Nephron progenitor cell (in vitro differentiated cells): ENCODE results near the gene PPDPF.

Experiments used
- DNase-seq: peaks from one replicate; pipeline ENCODE4 v3.0.0; 2021
- H3K27ac Mint-ChIP-seq: 2 replicates; pipeline ENCODE4 v1.8.0; 2021; ENCODE audit warnings: mild to moderate bottlenecking, moderate library complexity, mixed read lengths
- H3K27me3 Mint-ChIP-seq: 2 replicates; pipeline ENCODE4 v1.8.0; 2021; ENCODE audit warnings: mild to moderate bottlenecking, low read depth, mixed read lengths; ENCODE audit not compliant: poor library complexity
- H3K36me3 Mint-ChIP-seq: 2 replicates; pipeline ENCODE4 v1.8.0; 2021; ENCODE audit warnings: low read depth, mixed read lengths
- H3K4me1 Mint-ChIP-seq: 2 replicates; pipeline ENCODE4 v1.8.0; 2021; ENCODE audit warnings: mixed read lengths
- H3K4me3 Mint-ChIP-seq: 2 replicates; pipeline ENCODE4 v1.8.0; 2021; ENCODE audit warnings: mild to moderate bottlenecking, moderate library complexity, mixed read lengths
- H3K9me3 Mint-ChIP-seq: 2 replicates; pipeline ENCODE4 v1.8.0; 2021; ENCODE audit warnings: mild to moderate bottlenecking, moderate library complexity, mixed read lengths
- TF ChIP-seq, protein P1 (sequence below): fragments of 200-600 bp; sonication (generic); IDR thresholded peaks from 2 replicates; pipeline ENCODE4 v1.5.0; 2021; ENCODE audit warnings: antibody characterized with exemption

Gene PPDPF

DNA sequence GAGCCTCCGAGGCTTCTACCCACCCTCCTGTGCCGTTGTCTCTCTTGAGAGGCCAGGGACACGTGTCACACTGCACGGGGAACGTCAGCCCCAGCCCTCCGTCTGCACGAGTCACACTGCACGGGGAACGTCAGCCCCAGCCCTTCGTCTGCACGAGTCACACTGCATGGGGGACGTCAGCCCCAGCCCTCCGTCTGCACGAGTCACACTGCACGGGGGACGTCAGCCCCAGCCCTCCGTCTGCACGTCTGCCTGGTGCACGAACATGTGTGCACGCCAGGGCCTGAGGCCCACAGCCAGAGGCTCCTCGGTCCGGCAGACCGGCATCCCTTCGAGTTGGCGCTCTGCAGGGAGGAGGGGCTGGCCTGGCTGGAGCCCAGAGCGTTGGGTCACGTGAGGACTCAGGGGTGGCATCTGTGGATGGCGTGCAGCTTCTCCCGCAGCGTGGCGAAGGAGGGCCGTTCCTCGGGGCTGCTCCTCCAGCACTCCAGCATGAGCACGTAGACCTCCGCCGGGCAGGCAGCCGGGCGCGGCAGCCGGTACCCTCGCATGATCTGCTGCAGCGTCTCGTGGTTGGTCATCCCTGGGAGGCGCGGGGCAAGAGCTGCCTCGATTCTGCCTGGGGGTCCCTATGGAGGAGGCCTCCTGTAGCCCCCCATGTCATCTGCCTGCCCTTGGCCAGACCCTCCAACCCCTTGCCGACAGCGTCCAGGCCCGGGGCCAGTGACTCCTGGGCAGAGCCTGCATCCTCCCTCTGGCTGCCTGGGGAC, 20.0 kb downstream of the PPDPF start:
- TF ChIP-seq, protein P1, sequence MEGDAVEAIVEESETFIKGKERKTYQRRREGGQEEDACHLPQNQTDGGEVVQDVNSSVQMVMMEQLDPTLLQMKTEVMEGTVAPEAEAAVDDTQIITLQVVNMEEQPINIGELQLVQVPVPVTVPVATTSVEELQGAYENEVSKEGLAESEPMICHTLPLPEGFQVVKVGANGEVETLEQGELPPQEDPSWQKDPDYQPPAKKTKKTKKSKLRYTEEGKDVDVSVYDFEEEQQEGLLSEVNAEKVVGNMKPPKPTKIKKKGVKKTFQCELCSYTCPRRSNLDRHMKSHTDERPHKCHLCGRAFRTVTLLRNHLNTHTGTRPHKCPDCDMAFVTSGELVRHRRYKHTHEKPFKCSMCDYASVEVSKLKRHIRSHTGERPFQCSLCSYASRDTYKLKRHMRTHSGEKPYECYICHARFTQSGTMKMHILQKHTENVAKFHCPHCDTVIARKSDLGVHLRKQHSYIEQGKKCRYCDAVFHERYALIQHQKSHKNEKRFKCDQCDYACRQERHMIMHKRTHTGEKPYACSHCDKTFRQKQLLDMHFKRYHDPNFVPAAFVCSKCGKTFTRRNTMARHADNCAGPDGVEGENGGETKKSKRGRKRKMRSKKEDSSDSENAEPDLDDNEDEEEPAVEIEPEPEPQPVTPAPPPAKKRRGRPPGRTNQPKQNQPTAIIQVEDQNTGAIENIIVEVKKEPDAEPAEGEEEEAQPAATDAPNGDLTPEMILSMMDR: no peak
- Mint-ChIP-seq H3K4me3 (no peak overlapping the region), H3K36me3 (no peaks in the 10 kb centered on the region), H3K4me1 (peaks cover 6% of the 10 kb centered on the region), H3K27ac (no peak overlapping the region), H3K27me3 (peaks cover 12% of the 10 kb centered on the region), H3K9me3 (no peaks in the 10 kb centered on the region)
- no peak for DNase-seq

DNA sequence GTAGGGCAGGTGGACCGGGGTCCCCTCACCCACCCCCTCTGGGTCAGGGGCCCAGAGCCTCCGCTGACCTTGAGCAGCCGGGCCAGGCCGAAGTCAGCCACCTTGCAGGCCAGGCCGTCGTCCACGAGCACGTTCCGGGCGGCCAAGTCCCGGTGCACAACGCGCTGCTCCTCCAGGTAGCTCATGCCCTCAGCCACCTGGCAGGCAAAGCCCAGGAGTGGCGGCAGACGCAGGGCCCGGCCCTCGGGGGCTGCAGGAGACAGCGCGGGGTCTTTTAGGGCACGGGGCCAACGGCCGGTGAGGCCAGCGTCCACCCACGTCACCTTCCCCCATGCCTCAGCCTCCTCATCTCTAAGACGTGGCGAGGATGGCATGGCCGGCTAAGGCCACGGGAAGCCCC, 20.8 kb downstream of the PPDPF start:
- TF ChIP-seq, protein P1: no peak
- DNase-seq: no peak
- peaks cover 2% of the 10 kb centered on the region for H3K4me1 Mint-ChIP-seq
- H3K27ac Mint-ChIP-seq: no peak overlapping the region
- H3K27me3 Mint-ChIP-seq: peaks cover 18% of the 10 kb centered on the region
- no peaks in the 10 kb centered on the region for H3K9me3 Mint-ChIP-seq
- H3K4me3 Mint-ChIP-seq: no peak overlapping the region
- no peaks in the 10 kb centered on the region for H3K36me3 Mint-ChIP-seq

DNA sequence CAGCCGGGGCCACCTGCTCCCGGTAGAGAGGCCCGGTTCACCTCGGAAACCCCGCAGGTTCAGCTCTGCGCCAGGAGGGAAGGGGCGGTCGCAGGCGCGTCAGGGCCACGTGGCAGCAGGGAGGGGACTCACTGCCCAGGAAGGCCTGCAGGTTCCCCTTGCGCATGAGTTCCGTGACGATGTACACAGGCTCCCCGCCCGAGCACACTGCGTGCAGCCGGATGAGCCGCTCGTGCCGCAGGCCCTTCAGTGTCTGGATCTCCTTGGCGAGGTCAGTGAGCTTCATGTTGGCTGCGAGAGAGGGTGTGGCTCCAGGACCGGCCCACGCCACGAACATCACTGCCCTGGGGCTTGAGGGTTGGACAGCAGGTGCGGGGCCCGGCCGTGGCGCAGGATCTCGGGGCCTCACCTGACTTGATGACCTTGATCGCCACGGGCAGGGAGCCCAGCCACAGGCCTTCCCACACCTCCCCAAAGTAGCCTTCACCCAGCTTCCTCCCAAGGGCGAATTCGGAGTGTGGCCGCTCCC, 21.5 kb downstream of the PPDPF start:
- Mint-ChIP-seq H3K9me3 (no peaks in the 10 kb centered on the region), H3K4me3 (no peak overlapping the region), H3K27me3 (peaks cover 19% of the 10 kb centered on the region), H3K27ac (no peak overlapping the region), H3K36me3 (no peaks in the 10 kb centered on the region), H3K4me1 (no peaks in the 10 kb centered on the region)
- TF ChIP-seq, protein P1: no peak
- no peak for DNase-seq

DNA sequence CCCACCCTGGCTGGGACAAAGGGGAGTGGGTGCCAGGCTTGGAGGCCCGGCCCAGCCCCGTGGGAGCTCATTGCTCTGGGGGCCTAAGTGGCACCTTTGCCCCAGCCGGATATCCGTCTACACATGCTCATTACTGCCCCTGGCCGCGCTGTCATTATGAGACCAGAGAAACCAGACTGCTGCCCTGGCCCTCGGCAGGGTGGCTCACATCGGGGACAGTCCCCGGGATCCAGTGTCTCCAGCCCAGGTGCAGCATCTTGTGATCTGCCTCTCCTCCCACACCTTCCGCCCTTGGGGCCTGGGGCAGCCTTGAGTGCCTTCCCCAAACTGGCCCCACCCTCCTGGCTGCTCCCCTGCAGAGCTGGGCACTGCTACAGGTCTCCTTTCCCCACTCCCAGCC, 22.1 kb downstream of the PPDPF start:
- H3K4me3 Mint-ChIP-seq: no peak overlapping the region
- H3K9me3 Mint-ChIP-seq: no peaks in the 10 kb centered on the region
- peaks cover 19% of the 10 kb centered on the region for H3K27me3 Mint-ChIP-seq
- no peaks in the 10 kb centered on the region for H3K4me1 Mint-ChIP-seq
- no peak for DNase-seq
- TF ChIP-seq, protein P1: no peak
- no peak overlapping the region for H3K27ac Mint-ChIP-seq
- no peaks in the 10 kb centered on the region for H3K36me3 Mint-ChIP-seq

DNA sequence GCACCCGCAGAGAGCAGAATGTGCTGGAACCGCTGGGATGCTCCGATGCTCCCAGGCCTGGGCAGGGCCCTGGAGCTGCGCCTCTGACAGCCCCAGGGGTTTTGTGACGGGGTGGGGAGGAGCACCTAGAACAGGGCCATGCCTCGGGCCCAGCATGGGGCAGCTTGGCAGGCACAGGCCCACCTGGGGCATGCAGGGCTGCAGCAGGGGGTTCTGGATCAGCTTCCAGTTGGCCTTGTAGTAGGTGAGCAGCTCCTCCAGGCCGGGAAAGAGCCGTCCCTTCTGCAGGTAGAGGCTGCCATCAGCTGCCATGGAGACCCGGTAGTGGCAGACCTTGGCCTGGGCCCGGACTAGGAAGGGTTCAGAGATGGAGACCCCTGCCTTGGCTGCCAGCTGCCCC, 22.6 kb downstream of the PPDPF start:
- H3K27ac Mint-ChIP-seq: no peak overlapping the region
- peaks cover 19% of the 10 kb centered on the region for H3K27me3 Mint-ChIP-seq
- H3K9me3 Mint-ChIP-seq: no peaks in the 10 kb centered on the region
- no peaks in the 10 kb centered on the region for H3K36me3 Mint-ChIP-seq
- TF ChIP-seq, protein P1: no peak
- no peak for DNase-seq
- H3K4me3 Mint-ChIP-seq: no peak overlapping the region
- H3K4me1 Mint-ChIP-seq: no peaks in the 10 kb centered on the region

DNA sequence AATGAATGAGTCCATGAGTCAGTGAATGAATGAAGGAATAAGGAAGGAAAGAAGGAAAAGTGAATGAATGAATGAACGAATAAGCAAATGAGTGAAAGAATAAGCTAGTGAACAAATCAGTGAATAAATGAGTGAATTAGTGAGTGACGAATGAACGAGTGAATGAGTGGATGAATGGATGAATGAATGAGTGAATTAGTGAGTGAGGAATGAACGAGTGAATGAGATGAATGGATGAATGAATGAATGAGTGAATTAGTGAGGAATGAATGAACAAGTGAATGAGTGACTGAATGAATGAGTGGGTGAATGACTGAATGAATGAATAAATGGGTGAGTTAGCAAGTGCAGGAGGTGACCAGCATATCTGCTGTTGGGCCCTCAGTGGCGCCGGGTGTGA, 23.2 kb downstream of the PPDPF start:
- Mint-ChIP-seq H3K9me3 (no peaks in the 10 kb centered on the region), H3K27ac (no peak overlapping the region), H3K4me1 (no peaks in the 10 kb centered on the region), H3K27me3 (peaks cover 22% of the 10 kb centered on the region), H3K36me3 (no peaks in the 10 kb centered on the region), H3K4me3 (no peak overlapping the region)
- DNase-seq: no peak
- TF ChIP-seq, protein P1: no peak
